Lung (tissue), 12 donors: ENCODE results near the gene FRMD4A. TPM values are rescaled to one million over a fixed set of nuclear protein-coding genes. Genes with fewer than 3 reads are reported as not detected.
A peak's percentile ranks its signal among the peaks of the same experiment; 100 is the strongest.

Experiments
- ATAC-seq: fragments of 200-7000 bp; cut with Tn5 transposase; one replicate; pipeline ENCODE4 v1.9.1; 2020; ENCODE audit warnings: moderate number of reproducible peaks; ENCODE audit not compliant: insufficient read depth, low FRiP score
- DNase-seq, 3 donors: peaks; one replicate each; pipeline ENCODE4 v3.0.0-alpha.2; 2013 to 2017
- H3K27ac ChIP-seq, 2 donors: one replicate each; pipeline ENCODE4 v1.5.1; 2013; ENCODE audit warnings: mild to moderate bottlenecking in 2 of 2, moderate library complexity in 2 of 2, control low read depth in 1 of 2, inconsistent platforms in 1 of 2, low read depth in 1 of 2, low read length in 1 of 2
- H3K27me3 ChIP-seq, 3 donors: one replicate each; pipeline ENCODE4 v1.5.1; 2013; ENCODE audit warnings: low read length in 2 of 3; ENCODE audit not compliant: control insufficient read depth in 3 of 3, insufficient read depth in 3 of 3
- H3K36me3 ChIP-seq, 4 donors: one replicate each; pipeline ENCODE4 v1.5.1; 2013; ENCODE audit warnings: low read length in 4 of 4, mild to moderate bottlenecking in 1 of 4, moderate library complexity in 1 of 4; ENCODE audit not compliant: control insufficient read depth in 4 of 4, insufficient read depth in 4 of 4
- H3K4me1 ChIP-seq, 5 donors: one replicate each; pipeline ENCODE4 v1.5.1; 2013; ENCODE audit warnings: low read length in 5 of 5, mild to moderate bottlenecking in 2 of 5, moderate library complexity in 1 of 5; ENCODE audit not compliant: control insufficient read depth in 5 of 5, insufficient read depth in 5 of 5
- H3K4me3 ChIP-seq: one replicate; pipeline ENCODE4 v1.5.1; 2013; ENCODE audit warnings: mild to moderate bottlenecking, control low read depth, moderate library complexity
- H3K9ac ChIP-seq, 2 donors: one replicate each; pipeline ENCODE4 v1.5.1; 2013; ENCODE audit warnings: low read length in 2 of 2, control low read depth in 1 of 2; ENCODE audit not compliant: insufficient read depth in 1 of 2
- H3K9me3 ChIP-seq, 4 donors: one replicate each; pipeline ENCODE4 v1.5.1; 2013; ENCODE audit warnings: low read length in 3 of 4, mild to moderate bottlenecking in 1 of 4, moderate library complexity in 1 of 4; ENCODE audit not compliant: control insufficient read depth in 4 of 4, insufficient read depth in 3 of 4
- CTCF ChIP-seq: IDR thresholded peaks from 2 replicates; pipeline ENCODE4 v1.5.1; 2012; ENCODE audit warnings: mild to moderate bottlenecking; ENCODE audit errors: control extremely low read depth, extremely low read depth
- WGBS, 2 donors: extraction: QIAGEN DNeasy Blood & Tissue Kit; methylation state at CpG; one replicate each; pipeline ENCODE4 v1.1.7; 2013; 5-methylcytosine and 5-hydroxymethylcytosine counted together
- polyA plus RNA-seq, 2 donors: library from polyadenylated mRNA; stranded (reverse); fragments of 200-250 nt; gene quantifications; one replicate each; pipeline ENCODE4 v1.2.1, GENCODE V29; 2013
- total RNA-seq, 2 donors: library from RNA; depleted of rRNA in 1 of 2; stranded (reverse); fragments of >200 nt in 1 of 2; gene quantifications; one replicate each; pipeline ENCODE4 v1.2.1, GENCODE V29; 2014 to 2021
- donor health status: control.
- donor health status: control.
- donor health status: Bipolar disorder and iron deficiency.
- donor health status: healthy.
- donor health status: DM: yes; HTN: yes; CAD: no.

The FRMD4A gene
- total and polyA plus RNA-seq, 4 donors, result 12.0 to 64.5 (median 29.3) TPM

GRCh38 chr10:14247377-14248116, 83.2 kb downstream of the FRMD4A start:
- ATAC-seq, result no peak
- DNase-seq, result peak; percentile 91 to 97 (median 97)
- peaks cover 0 to 21% (median 8%) of the 10 kb centered on the region in 5 donors for H3K4me1 ChIP-seq
- H3K36me3 ChIP-seq, result no peaks in the 10 kb centered on the region
- H3K27me3 ChIP-seq, result peaks cover 0 to 7% (median 0%) of the 10 kb centered on the region in 3 donors
- H3K9ac ChIP-seq, result no peak overlapping the region
- TF ChIP-seq CTCF, result no peak
- peaks cover 0 to 5% (median 2%) of the 10 kb centered on the region in 4 donors for H3K9me3 ChIP-seq
- H3K4me3 ChIP-seq, result no peak overlapping the region
- H3K27ac ChIP-seq, result no peak overlapping the region
- WGBS, 2 donors, result 66 to 69% methylated on average over 9 of the region's 9 CpGs

GRCh38 chr10:14244801-14245211, 85.9 kb downstream of the FRMD4A start:
- Histone ChIP-seq H3K4me3 (no peak overlapping the region), H3K36me3 (no peaks in the 10 kb centered on the region), H3K9me3 (no peaks in the 10 kb centered on the region), H3K27me3 (peaks cover 0 to 29% (median 3%) of the 10 kb centered on the region in 3 donors), H3K27ac (no peak overlapping the region), H3K9ac (no peak overlapping the region), H3K4me1 (peaks cover 0 to 21% (median 8%) of the 10 kb centered on the region in 5 donors)
- no peak for ATAC-seq
- 90 to 96% methylated on average over 3 of the region's 3 CpGs for WGBS, 2 donors
- DNase-seq, result no peak
- TF ChIP-seq CTCF, result no peak

GRCh38 chr10:14244147-14244546, 86.6 kb downstream of the FRMD4A start:
- peaks cover 0 to 21% (median 8%) of the 10 kb centered on the region in 5 donors for H3K4me1 ChIP-seq
- H3K9me3 ChIP-seq, result no peaks in the 10 kb centered on the region
- no peak overlapping the region for H3K4me3 ChIP-seq
- WGBS, 2 donors, result 50 to 52% methylated on average over 3 of the region's 3 CpGs
- peaks cover 0 to 30% (median 3%) of the 10 kb centered on the region in 3 donors for H3K27me3 ChIP-seq
- H3K9ac ChIP-seq, result no peak overlapping the region
- ATAC-seq, result no peak
- no peaks in the 10 kb centered on the region for H3K36me3 ChIP-seq
- no peak for TF ChIP-seq CTCF
- no peak for DNase-seq
- H3K27ac ChIP-seq, result no peak overlapping the region
